Panc1 (cell line): ENCODE measurements around the gene PCSK5. TPM values are rescaled to one million over a fixed set of nuclear protein-coding genes. Genes with fewer than 3 reads are reported as not detected.

Experiments
- ATAC-seq: fragments of 200-7000 bp; cut with Tn5 transposase; 2 replicates; pipeline ENCODE4 v1.9.1; 2020; ENCODE audit warnings: mild to moderate bottlenecking, moderate library complexity
- BruUV-seq: library from RNA; stranded (reverse); fragments of 400-500 nt; replicated peaks from 2 replicates; lab custom pipeline; 2021; lab: Mats Ljungman, UMichigan
- CTCF ChIA-PET: fragments of 300-600 bp; sonication (Branson Sonifier 250); formaldehyde crosslinking; loops from one replicate; lab custom pipeline; 2022; ENCODE audit warnings: antibody characterized with exemption; lab: Charles Lee
- POLR2A ChIA-PET: fragments of 300-600 bp; sonication (Branson Sonifier 250); formaldehyde crosslinking; loops from one replicate; lab custom pipeline; 2022; ENCODE audit warnings: antibody characterized with exemption; lab: Charles Lee
- DNase-seq: peaks from one replicate; pipeline ENCODE4 v3.0.0-alpha.2; 2010; ENCODE audit warnings: low read depth, low spot score
- H3K27ac ChIP-seq: 2 replicates; pipeline ENCODE4 v1.5.1; 2011; ENCODE audit warnings: mild to moderate bottlenecking, low read length, inconsistent platforms
- H3K27me3 ChIP-seq: fragments of 200-500 bp; sonication (Bioruptor generic); 2 replicates; pipeline ENCODE4 v1.6.0; 2014; ENCODE audit warnings: low read length, inconsistent platforms; ENCODE audit not compliant: control insufficient read depth, insufficient read depth
- H3K36me3 ChIP-seq: fragments of 200-500 bp; sonication (Bioruptor generic); 2 replicates; pipeline ENCODE4 v1.5.1; 2014; ENCODE audit warnings: inconsistent platforms, mild to moderate bottlenecking, low read length, moderate library complexity; ENCODE audit not compliant: control insufficient read depth, insufficient read depth
- H3K4me1 ChIP-seq: 2 replicates; pipeline ENCODE4 v1.5.1; 2011; ENCODE audit warnings: inconsistent platforms, mild to moderate bottlenecking, low read length, moderate library complexity; ENCODE audit not compliant: control insufficient read depth, insufficient read depth
- H3K4me3 ChIP-seq, 2 experiments: 2 replicates each; pipeline ENCODE4 v1.5.1; 2011 to 2012; ENCODE audit warnings: low read depth in 2 of 2, low read length in 2 of 2, mild to moderate bottlenecking in 2 of 2, inconsistent platforms in 1 of 2, moderate library complexity in 1 of 2
- H3K9me3 ChIP-seq: fragments of 200-500 bp; sonication (Bioruptor generic); 2 replicates; pipeline ENCODE4 v1.5.1; 2014; ENCODE audit warnings: low read depth, mild to moderate bottlenecking, inconsistent platforms, low read length, moderate library complexity; ENCODE audit not compliant: control insufficient read depth, insufficient read depth
- POLR2AphosphoS5 ChIP-seq: IDR thresholded peaks from 2 replicates; pipeline ENCODE4 v1.6.1; 2012; ENCODE audit warnings: mild to moderate bottlenecking, low read depth, low read length, moderate library complexity
- SIN3A ChIP-seq: IDR thresholded peaks from 2 replicates; pipeline ENCODE4 v1.6.1; 2012; ENCODE audit warnings: low read depth, mild to moderate bottlenecking, low read length, moderate library complexity, borderline replicate concordance; ENCODE audit not compliant: insufficient read depth
- TCF7L2 ChIP-seq: IDR thresholded peaks from 2 replicates; pipeline ENCODE4 v1.6.1; 2011; ENCODE audit warnings: mild to moderate bottlenecking, low read depth, low read length, inconsistent platforms
- in situ Hi-C: cut with HindIII; loops from 2 replicates; pipeline ENCODE4 v1.10.0; 2016; ENCODE audit warnings: low sequenced_read_pairs, low pct_unique_long_range_greater_than_20kb
- intact Hi-C: fragments of 100-400 bp; cut with micrococcal nuclease; formaldehyde crosslinking; loops from one replicate; pipeline ENCODE4 v1.10.0; 2022; ENCODE audit not compliant: unreplicated experiment
- total RNA-seq: library from RNA; stranded (reverse); gene quantifications from one replicate; pipeline ENCODE4 v1.2.1, GENCODE V29; 2021; ENCODE audit not compliant: unreplicated experiment
- TF ChIP-seq, protein P1 (sequence below), 2 experiments: IDR thresholded peaks; 2 replicates each; pipeline ENCODE4 v1.6.1; 2011 to 2012; ENCODE audit warnings: low read depth in 2 of 2, control low read depth in 1 of 2, low read length in 1 of 2, mild to moderate bottlenecking in 1 of 2, moderate library complexity in 1 of 2; ENCODE audit not compliant: insufficient read depth in 1 of 2
- TF ChIP-seq, protein P2 (sequence below): fragments of 450-650 bp; IDR thresholded peaks from 2 replicates; pipeline ENCODE4 v1.5.1; 2017; ENCODE audit warnings: mild to moderate bottlenecking

Gene PCSK5
- total RNA-seq, 1 experiment from 2014 or later: 0.21 TPM

GRCh38 chr9:76137931-76138330, 247.5 kb downstream of the PCSK5 start:
- BruUV-seq: no TSS peak
- Histone ChIP-seq H3K4me3 (no peak overlapping the region), H3K9me3 (no peaks in the 10 kb centered on the region), H3K27me3 (no peaks in the 10 kb centered on the region), H3K27ac (no peak overlapping the region), H3K4me1 (no peaks in the 10 kb centered on the region), H3K36me3 (no peaks in the 10 kb centered on the region)
- TF ChIP-seq, protein P1, sequence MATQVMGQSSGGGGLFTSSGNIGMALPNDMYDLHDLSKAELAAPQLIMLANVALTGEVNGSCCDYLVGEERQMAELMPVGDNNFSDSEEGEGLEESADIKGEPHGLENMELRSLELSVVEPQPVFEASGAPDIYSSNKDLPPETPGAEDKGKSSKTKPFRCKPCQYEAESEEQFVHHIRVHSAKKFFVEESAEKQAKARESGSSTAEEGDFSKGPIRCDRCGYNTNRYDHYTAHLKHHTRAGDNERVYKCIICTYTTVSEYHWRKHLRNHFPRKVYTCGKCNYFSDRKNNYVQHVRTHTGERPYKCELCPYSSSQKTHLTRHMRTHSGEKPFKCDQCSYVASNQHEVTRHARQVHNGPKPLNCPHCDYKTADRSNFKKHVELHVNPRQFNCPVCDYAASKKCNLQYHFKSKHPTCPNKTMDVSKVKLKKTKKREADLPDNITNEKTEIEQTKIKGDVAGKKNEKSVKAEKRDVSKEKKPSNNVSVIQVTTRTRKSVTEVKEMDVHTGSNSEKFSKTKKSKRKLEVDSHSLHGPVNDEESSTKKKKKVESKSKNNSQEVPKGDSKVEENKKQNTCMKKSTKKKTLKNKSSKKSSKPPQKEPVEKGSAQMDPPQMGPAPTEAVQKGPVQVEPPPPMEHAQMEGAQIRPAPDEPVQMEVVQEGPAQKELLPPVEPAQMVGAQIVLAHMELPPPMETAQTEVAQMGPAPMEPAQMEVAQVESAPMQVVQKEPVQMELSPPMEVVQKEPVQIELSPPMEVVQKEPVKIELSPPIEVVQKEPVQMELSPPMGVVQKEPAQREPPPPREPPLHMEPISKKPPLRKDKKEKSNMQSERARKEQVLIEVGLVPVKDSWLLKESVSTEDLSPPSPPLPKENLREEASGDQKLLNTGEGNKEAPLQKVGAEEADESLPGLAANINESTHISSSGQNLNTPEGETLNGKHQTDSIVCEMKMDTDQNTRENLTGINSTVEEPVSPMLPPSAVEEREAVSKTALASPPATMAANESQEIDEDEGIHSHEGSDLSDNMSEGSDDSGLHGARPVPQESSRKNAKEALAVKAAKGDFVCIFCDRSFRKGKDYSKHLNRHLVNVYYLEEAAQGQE (IDR thresholded peaks at IDR 0.05; ENCODE audit: insufficient read depth in 1 of 2, low read depth in 2 of 2, low read length in 1 of 2): no peak
- TF ChIP-seq POLR2AphosphoS5 (no peak), TCF7L2 (no peak), SIN3A (no peak)
- TF ChIP-seq, protein P2, sequence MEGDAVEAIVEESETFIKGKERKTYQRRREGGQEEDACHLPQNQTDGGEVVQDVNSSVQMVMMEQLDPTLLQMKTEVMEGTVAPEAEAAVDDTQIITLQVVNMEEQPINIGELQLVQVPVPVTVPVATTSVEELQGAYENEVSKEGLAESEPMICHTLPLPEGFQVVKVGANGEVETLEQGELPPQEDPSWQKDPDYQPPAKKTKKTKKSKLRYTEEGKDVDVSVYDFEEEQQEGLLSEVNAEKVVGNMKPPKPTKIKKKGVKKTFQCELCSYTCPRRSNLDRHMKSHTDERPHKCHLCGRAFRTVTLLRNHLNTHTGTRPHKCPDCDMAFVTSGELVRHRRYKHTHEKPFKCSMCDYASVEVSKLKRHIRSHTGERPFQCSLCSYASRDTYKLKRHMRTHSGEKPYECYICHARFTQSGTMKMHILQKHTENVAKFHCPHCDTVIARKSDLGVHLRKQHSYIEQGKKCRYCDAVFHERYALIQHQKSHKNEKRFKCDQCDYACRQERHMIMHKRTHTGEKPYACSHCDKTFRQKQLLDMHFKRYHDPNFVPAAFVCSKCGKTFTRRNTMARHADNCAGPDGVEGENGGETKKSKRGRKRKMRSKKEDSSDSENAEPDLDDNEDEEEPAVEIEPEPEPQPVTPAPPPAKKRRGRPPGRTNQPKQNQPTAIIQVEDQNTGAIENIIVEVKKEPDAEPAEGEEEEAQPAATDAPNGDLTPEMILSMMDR: no peak
- in situ Hi-C loops: no loop called here
- no peak for ATAC-seq
- no peak for DNase-seq
- POLR2A ChIA-PET: no interaction called here
- CTCF ChIA-PET: no interaction called here
- intact Hi-C loops: no loop called here

DNA sequence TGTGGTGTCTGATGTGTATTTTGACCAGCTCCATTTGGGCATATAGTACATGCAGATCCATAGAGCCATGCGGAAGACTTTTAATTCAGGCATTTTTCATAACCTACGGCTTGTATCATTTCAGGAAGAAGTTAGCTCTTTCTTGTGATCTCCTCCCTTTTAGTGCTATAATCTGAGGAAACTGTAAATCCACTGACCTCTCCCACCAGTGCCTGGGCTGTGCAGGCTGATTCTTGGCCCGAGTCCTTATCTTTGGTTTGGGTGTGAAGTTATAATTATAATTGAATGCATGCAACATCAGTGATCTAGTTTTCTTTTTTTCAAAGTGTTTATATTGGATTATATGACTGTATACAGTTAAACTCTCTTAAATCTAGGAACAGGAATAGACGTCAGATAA, 247.9 kb downstream of the PCSK5 start:
- H3K9me3 ChIP-seq: no peaks in the 10 kb centered on the region
- POLR2A ChIA-PET: no interaction called here
- H3K27me3 ChIP-seq: no peaks in the 10 kb centered on the region
- H3K36me3 ChIP-seq: no peaks in the 10 kb centered on the region
- DNase-seq: no peak
- in situ Hi-C loops (no loop called here), intact Hi-C loops (no loop called here)
- H3K4me1 ChIP-seq: no peaks in the 10 kb centered on the region
- TF ChIP-seq, protein P1 (IDR thresholded peaks at IDR 0.05; ENCODE audit: insufficient read depth in 1 of 2, low read depth in 2 of 2, low read length in 1 of 2): no peak
- TF ChIP-seq SIN3A (no peak), POLR2AphosphoS5 (no peak), TCF7L2 (no peak)
- TF ChIP-seq, protein P2: no peak
- no peak overlapping the region for H3K4me3 ChIP-seq
- ATAC-seq: no peak
- BruUV-seq: no TSS peak
- CTCF ChIA-PET: no interaction called here
- H3K27ac ChIP-seq: no peak overlapping the region
